Measurements from ENCODE around the gene ACTG1. TPM values are rescaled to one million over a fixed set of nuclear protein-coding genes. Genes with fewer than 3 reads are reported as not detected.

The ACTG1 gene
- total RNA-seq, 1 donor = 8,913 TPM

GRCh38 chr17:81484195-81484979 is 28.2 kb downstream of the ACTG1 start:
- DNase-seq (ENCODE audit: low read depth in 2 of 3, low spot score in 2 of 3) = peak; percentile 73 to 83 (median 81)

GRCh38 chr17:81483862-81484194 is 28.8 kb downstream of the ACTG1 start:
- DNase-seq (ENCODE audit: low read depth in 2 of 3, low spot score in 2 of 3) = no peak

GRCh38 chr17:81483085-81483861 is 29.3 kb downstream of the ACTG1 start:
- peak in 2 of 3 donors; percentile 82 to 84 for DNase-seq (ENCODE audit: low read depth in 2 of 3, low spot score in 2 of 3)

- DNase-seq (ENCODE audit: low read depth in 2 of 3, low spot score in 2 of 3) = no peak
Measured at GRCh38 chr17:81482673-81483072, 29.9 kb downstream of the ACTG1 start.

- DNase-seq (ENCODE audit: low read depth in 2 of 3, low spot score in 2 of 3) = no peak
Measured at GRCh38 chr17:81481815-81482505, 30.6 kb downstream of the ACTG1 start.

GRCh38 chr17:81481073-81481799 is 31.4 kb downstream of the ACTG1 start:
- DNase-seq (ENCODE audit: low read depth in 2 of 3, low spot score in 2 of 3) = peak; percentile 38 to 90 (median 84)

GRCh38 chr17:81480140-81481072 is 32.2 kb downstream of the ACTG1 start:
- DNase-seq (ENCODE audit: low read depth in 2 of 3, low spot score in 2 of 3) = no peak

GRCh38 chr17:81479175-81480071 is 33.2 kb downstream of the ACTG1 start:
- DNase-seq (ENCODE audit: low read depth in 2 of 3, low spot score in 2 of 3) = no peak

GRCh38 chr17:81478119-81478518 is 34.5 kb downstream of the ACTG1 start:
- DNase-seq (ENCODE audit: low read depth in 2 of 3, low spot score in 2 of 3) = no peak

- no peak for DNase-seq (ENCODE audit: low read depth in 2 of 3, low spot score in 2 of 3)
Measured at GRCh38 chr17:81477173-81477572, 35.4 kb downstream of the ACTG1 start.

- no peak for DNase-seq (ENCODE audit: low read depth in 2 of 3, low spot score in 2 of 3)
Measured at GRCh38 chr17:81476635-81477034, 36.0 kb downstream of the ACTG1 start.

- DNase-seq (ENCODE audit: low read depth in 2 of 3, low spot score in 2 of 3) = no peak
Measured at GRCh38 chr17:81476097-81476496, 36.5 kb downstream of the ACTG1 start.

- DNase-seq (ENCODE audit: low read depth in 2 of 3, low spot score in 2 of 3) = no peak
Measured at GRCh38 chr17:81474958-81475357, 37.6 kb downstream of the ACTG1 start.

- no peak for DNase-seq (ENCODE audit: low read depth in 2 of 3, low spot score in 2 of 3)
Measured at GRCh38 chr17:81473019-81473418, 39.6 kb downstream of the ACTG1 start.

- DNase-seq (ENCODE audit: low read depth in 2 of 3, low spot score in 2 of 3) = no peak
Measured at GRCh38 chr17:81471818-81472456, 40.7 kb downstream of the ACTG1 start.

GRCh38 chr17:81470944-81471817 is 41.4 kb downstream of the ACTG1 start:
- DNase-seq (ENCODE audit: low read depth in 2 of 3, low spot score in 2 of 3) = no peak

- no peak for DNase-seq (ENCODE audit: low read depth in 2 of 3, low spot score in 2 of 3)
Measured at GRCh38 chr17:81470270-81470943, 42.2 kb downstream of the ACTG1 start.
